SJSA1 (cell line): Measurements from ENCODE around the gene TMEM213. TPM values are rescaled to one million over a fixed set of nuclear protein-coding genes. Genes with fewer than 3 reads are reported as not detected.
A peak's percentile ranks its signal among the peaks of the same experiment; 100 is the strongest.

Experiments
- DNase-seq, 2 experiments: peaks; one replicate each; pipeline ENCODE4 v3.0.0-alpha.2; 2015 to 2020; ENCODE audit warnings: low spot score in 2 of 2, low read depth in 1 of 2
- H3K27ac ChIP-seq: fragments of 250-450 bp; sonication (Bioruptor Pico); 2 replicates; pipeline ENCODE4 v1.5.1; 2020; ENCODE audit warnings: mild to moderate bottlenecking, moderate library complexity
- H3K27me3 ChIP-seq: fragments of 250-450 bp; sonication (Bioruptor Pico); replicated peaks from 2 replicates; pipeline ENCODE4 v1.5.1; 2020; ENCODE audit warnings: mild to moderate bottlenecking, moderate library complexity
- H3K36me3 ChIP-seq: fragments of 250-450 bp; sonication (Bioruptor Pico); 2 replicates; pipeline ENCODE4 v1.5.1; 2020; ENCODE audit warnings: mild to moderate bottlenecking
- H3K4me1 ChIP-seq: fragments of 250-450 bp; sonication (Bioruptor Pico); replicated peaks from 2 replicates; pipeline ENCODE4 v1.6.1; 2021; ENCODE audit warnings: mild to moderate bottlenecking
- H3K4me3 ChIP-seq: fragments of 250-450 bp; sonication (Bioruptor Pico); 2 replicates; pipeline ENCODE4 v1.5.1; 2020; ENCODE audit warnings: mild to moderate bottlenecking
- H3K9me3 ChIP-seq: fragments of 250-450 bp; sonication (Bioruptor Pico); replicated peaks from 2 replicates; pipeline ENCODE4 v1.5.1; 2020; ENCODE audit warnings: mild to moderate bottlenecking
- total RNA-seq: library from RNA; depleted of rRNA; stranded (reverse); fragments of >200 nt; shearing (Covaris generic); gene quantifications from 2 replicates; pipeline ENCODE4 v1.2.3, GENCODE V29; 2014

The TMEM213 gene
- total RNA-seq, 1 experiment from 2014 or later: not detected

DNA sequence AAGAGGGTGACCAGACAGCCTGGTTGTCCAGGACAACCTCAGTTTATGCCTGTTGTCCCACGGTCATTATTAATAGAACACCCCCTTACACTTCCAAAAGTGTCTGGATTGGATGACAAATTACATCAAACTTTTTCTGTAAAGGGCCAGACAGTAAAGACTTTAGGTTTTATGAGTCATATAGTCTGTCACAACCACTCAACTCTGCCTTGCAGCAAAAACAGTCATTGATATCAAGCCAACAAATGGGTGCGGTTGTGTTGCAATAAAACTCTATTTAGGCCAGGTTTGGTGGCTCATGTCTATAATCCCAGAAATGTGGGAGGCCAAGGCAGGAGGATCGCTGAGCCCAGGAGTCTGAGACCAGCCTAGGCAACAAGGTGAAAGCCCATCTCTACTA lies 66.9 kb downstream of the TMEM213 start:
- H3K4me3 ChIP-seq: no peak overlapping the region
- H3K27me3 ChIP-seq: no peaks in the 10 kb centered on the region
- no peaks in the 10 kb centered on the region for H3K4me1 ChIP-seq
- H3K27ac ChIP-seq: no peak overlapping the region
- H3K9me3 ChIP-seq: no peaks in the 10 kb centered on the region
- no peaks in the 10 kb centered on the region for H3K36me3 ChIP-seq
- DNase-seq: no peak

DNA sequence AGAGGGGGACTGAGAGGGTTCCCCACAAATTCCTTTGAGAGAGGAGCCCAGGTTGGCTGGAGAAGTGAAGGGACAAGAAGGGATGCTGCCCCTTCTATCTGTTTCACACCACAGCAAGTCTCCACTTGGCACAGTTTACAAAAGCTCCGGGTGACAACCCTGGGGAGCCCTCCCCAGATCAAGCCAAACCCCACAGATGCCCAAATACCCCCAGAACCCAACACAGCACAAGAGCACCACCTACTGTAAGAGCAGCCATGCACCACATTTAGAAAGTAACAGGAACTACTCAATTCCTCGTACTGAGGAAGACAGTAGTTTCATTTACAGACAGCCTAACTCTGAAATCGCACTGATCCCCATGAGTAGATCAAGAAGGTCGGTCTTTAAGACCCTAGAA lies 68.0 kb downstream of the TMEM213 start:
- no peaks in the 10 kb centered on the region for H3K9me3 ChIP-seq
- no peaks in the 10 kb centered on the region for H3K36me3 ChIP-seq
- no peaks in the 10 kb centered on the region for H3K27me3 ChIP-seq
- no peaks in the 10 kb centered on the region for H3K4me1 ChIP-seq
- no peak overlapping the region for H3K27ac ChIP-seq
- no peak for DNase-seq
- H3K4me3 ChIP-seq: no peak overlapping the region

DNA sequence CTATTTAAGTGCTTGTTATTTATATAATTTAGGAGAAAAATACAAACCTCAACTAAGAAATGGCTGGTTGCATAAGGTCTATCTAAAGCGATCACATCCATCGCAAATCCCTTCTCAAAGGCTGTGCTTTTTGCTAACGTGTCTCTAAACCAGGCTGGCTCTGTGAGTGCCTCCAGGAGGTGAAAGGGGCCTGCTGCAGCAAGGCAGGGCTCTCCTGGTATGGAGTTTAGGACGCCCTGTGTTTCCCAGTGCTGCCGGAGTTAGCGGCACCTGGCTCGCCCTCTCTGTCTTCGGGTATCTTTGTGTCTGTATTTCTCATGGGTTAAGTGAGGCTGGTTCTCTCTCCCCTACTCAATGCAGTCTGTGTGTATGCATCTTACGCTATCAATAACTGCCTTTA lies 68.6 kb downstream of the TMEM213 start:
- Histone ChIP-seq H3K27me3 (no peaks in the 10 kb centered on the region), H3K4me1 (no peaks in the 10 kb centered on the region), H3K4me3 (no peak overlapping the region), H3K27ac (no peak overlapping the region), H3K36me3 (no peaks in the 10 kb centered on the region), H3K9me3 (no peaks in the 10 kb centered on the region)
- no peak for DNase-seq

DNA sequence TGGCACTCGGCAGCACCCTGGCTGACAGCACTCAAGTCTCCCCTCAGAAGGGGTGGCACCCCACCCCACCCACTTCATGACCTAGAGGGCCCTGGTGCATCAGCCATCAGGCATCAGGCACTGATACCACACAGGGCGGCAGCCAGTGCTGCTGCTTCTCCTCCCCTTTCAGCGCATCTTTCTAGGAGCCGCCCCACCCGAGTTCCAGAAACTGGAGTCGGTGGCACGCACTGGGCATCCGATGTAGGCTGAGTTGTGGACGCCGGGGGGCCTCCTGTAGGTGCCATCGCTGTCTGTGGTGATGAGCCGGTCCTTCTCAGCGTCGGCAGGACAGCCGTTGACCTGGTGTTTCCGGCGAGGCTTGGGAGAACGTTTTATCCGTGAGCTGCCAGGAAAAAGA lies 70.0 kb downstream of the TMEM213 start:
- no peak overlapping the region for H3K4me3 ChIP-seq
- H3K27ac ChIP-seq: no peak overlapping the region
- H3K36me3 ChIP-seq: no peaks in the 10 kb centered on the region

DNA sequence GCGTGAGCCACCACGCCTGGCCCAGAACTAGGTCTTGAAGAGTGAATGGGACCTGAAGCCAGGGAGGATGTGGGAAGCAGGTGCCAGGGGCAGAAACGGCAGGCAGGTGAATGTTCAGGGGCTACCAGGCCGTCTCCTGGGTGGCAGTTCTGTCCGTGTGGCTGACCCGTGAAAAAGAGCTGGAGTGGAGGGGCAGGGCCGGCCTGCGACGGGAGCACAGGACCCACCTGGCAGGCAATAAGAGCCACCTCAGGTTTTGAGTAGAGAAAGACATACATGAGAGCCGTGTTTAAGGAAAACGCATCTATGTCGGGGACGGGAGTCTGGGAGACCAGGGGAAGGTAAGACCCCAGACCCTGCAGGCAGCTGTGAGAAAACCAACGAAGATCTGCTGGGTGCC lies 70.9 kb downstream of the TMEM213 start:
- Histone ChIP-seq H3K36me3 (no peaks in the 10 kb centered on the region), H3K27ac (no peak overlapping the region), H3K4me3 (no peak overlapping the region), H3K27me3 (no peaks in the 10 kb centered on the region), H3K4me1 (peaks cover 8% of the 10 kb centered on the region; the same call in 1 of the 2 replicates), H3K9me3 (no peaks in the 10 kb centered on the region)
- DNase-seq: no peak

More for the DNA sequence above, 70.0 kb downstream of the TMEM213 start:
- no peaks in the 10 kb centered on the region for H3K9me3 ChIP-seq
- H3K27me3 ChIP-seq: no peaks in the 10 kb centered on the region
- no peak for DNase-seq
- H3K4me1 ChIP-seq: peaks cover 4% of the 10 kb centered on the region; the same call in 1 of the 2 replicates

DNA sequence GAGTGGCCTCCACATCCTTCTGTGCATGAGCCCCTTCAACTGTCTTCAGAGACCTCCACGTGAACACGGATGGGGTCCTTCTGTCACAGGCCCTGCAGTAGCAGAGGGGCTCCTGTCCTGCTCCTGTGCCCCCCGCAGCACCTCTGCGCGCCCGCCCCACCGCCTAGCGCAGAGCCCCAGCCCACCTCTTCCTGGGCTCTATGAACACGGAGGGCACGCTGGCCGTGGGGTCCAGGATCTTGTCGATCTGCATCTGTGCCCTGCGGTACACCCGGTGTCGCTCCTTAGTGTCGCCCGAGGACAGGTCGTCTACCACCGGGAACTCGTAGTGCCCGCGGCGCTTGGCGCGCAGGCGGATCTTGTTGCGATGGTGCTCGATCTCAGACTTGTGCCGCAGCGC lies 71.6 kb downstream of the TMEM213 start:
- Histone ChIP-seq H3K9me3 (no peaks in the 10 kb centered on the region), H3K4me3 (no peak overlapping the region), H3K27ac (no peak overlapping the region), H3K27me3 (no peaks in the 10 kb centered on the region), H3K36me3 (no peaks in the 10 kb centered on the region), H3K4me1 (peaks cover 8% of the 10 kb centered on the region; the same call in 1 of the 2 replicates)
- no peak for DNase-seq

DNA sequence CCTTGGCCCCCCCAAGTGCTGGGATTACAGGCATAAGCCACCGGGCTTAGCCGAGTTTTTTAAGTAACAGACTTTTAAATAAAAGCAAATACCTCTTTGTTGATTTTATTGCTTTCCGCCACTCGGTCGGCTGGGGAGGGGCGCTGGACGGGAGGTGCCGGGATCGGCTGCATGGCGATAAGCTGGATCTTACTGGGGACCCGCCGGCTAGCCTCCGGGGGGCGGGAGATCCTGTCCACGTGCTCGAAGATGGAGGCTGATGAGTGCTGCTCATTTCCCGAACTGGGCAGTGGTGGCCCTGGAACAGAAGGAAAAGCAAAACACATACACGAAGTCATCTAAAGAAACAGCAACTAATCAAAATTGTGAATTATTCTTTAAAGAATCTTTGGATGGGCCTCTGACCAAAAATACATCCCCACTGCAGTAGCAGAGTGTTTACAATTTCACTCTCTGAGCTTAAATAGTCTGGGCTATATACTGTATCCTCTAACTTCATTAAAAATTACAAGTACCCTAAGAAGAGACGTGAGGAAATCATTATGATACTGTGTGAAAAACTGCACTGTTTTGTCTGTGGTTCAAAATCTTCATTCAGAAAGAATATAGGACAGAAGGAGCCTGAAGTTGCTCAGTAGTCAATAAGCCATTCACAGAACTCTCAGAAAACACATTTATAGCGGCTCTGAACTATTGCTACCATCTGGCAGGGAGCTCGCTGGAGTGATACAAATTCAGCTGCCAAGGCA lies 73.4 kb downstream of the TMEM213 start:
- no peak overlapping the region for H3K27ac ChIP-seq
- H3K9me3 ChIP-seq: no peaks in the 10 kb centered on the region
- no peaks in the 10 kb centered on the region for H3K36me3 ChIP-seq
- no peaks in the 10 kb centered on the region for H3K27me3 ChIP-seq
- DNase-seq: no peak
- no peak overlapping the region for H3K4me3 ChIP-seq
- H3K4me1 ChIP-seq: peaks cover 18% of the 10 kb centered on the region

DNA sequence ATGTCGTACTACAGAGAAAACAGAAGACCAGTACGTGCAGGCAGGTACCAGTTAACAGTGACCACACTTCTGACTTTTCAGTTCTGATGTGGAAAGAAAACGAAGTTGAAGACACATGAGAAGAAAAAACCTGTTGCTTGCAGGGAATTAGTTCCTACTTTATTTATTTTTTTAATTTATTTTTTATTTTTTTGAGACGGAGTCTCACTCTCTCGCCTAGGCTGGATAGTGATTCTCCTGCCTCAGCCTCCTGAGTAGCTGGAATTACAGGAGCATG lies 74.0 kb downstream of the TMEM213 start:
- DNase-seq: no peak
- H3K27me3 ChIP-seq: no peaks in the 10 kb centered on the region

DNA sequence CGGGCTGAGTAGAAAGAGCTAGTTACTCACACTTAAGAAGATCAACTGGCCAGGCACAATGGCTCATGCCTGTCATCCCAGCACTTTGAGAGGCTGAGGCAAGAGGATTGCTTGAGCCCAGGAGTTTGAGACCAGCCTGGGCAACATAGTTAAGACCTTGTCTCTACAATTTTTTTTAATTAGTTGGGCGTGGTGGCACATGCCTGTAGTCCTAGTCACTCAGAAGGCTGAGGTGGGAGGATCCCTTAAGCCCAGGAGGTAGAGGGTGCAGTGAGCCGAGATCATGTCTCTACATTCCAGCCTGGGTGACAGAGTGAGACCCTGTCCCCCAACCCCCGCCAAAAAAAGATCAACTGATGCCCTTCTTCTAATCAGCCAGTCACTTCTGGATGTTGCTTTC lies 74.8 kb downstream of the TMEM213 start:
- no peak overlapping the region for H3K4me3 ChIP-seq
- DNase-seq: peak in 1 of 2 experiments; percentile 6
- H3K36me3 ChIP-seq: no peaks in the 10 kb centered on the region
- no peaks in the 10 kb centered on the region for H3K9me3 ChIP-seq
- H3K4me1 ChIP-seq: peaks cover 24% of the 10 kb centered on the region
- H3K27ac ChIP-seq: no peak overlapping the region
- H3K27me3 ChIP-seq: no peaks in the 10 kb centered on the region

More for the DNA sequence above, 74.0 kb downstream of the TMEM213 start:
- H3K36me3 ChIP-seq: no peaks in the 10 kb centered on the region
- no peak overlapping the region for H3K27ac ChIP-seq
- H3K4me1 ChIP-seq: peaks cover 23% of the 10 kb centered on the region
- H3K9me3 ChIP-seq: no peaks in the 10 kb centered on the region
- no peak overlapping the region for H3K4me3 ChIP-seq

DNA sequence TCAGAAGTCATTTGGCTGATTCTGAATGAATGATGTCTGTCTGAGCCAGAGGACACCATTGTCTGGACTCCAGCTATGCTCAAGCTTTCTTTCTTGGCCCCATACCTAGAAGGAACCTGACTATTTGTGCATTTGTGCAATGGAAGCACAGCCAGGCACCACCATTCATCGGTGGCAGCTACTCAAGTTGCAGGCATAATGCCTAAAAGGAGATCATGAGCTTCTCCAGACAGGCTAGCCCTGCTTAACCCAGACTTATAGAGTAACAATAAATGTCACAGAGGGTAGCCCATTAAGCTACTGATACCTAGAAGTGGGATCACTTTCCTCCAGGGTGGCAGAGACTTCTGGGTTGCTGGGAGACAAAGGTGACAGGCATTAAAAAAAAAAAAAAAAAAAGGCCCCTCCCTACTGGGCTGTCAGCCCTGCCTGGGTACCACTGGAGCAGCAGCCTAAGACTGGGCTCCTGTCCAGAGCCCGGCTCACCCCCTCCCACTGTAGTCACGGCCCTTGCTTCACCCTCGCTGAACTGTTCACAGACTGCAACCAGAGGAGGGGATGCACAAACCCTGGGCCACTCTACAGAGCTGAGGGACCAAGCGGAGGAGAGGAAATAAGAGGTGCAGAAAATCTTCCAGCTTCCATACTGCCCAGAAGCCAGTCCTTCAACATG lies 75.6 kb downstream of the TMEM213 start:
- Histone ChIP-seq H3K27ac (no peak overlapping the region), H3K27me3 (no peaks in the 10 kb centered on the region), H3K4me3 (no peak overlapping the region), H3K9me3 (no peaks in the 10 kb centered on the region), H3K36me3 (no peaks in the 10 kb centered on the region), H3K4me1 (peaks cover 24% of the 10 kb centered on the region)
- DNase-seq: no peak

DNA sequence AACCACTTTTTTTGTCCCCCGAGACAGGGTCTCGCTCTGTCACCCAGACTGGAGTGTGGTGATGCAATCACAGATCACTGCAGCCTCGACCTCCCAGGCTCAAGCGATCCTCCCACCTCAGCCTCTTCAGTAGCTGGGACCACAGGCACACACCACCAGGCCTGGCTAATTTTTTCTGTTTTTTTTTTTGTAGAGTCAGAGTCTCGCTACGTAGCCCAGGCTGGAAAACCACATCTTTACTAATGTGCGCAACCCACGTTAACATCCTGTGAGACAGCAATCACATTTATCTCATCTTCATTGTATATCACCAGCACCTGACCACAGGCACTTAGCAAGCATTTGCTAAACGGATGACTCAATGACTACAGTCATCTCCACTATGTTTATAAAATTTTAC lies 78.0 kb downstream of the TMEM213 start:
- H3K9me3 ChIP-seq: no peaks in the 10 kb centered on the region
- peak overlapping the region; percentile 26; the same call in 1 of the 2 replicates for H3K27ac ChIP-seq
- no peak overlapping the region for H3K4me3 ChIP-seq
- H3K4me1 ChIP-seq: peaks cover 24% of the 10 kb centered on the region
- peak; percentile 67 to 72 for DNase-seq
- no peaks in the 10 kb centered on the region for H3K36me3 ChIP-seq
- H3K27me3 ChIP-seq: no peaks in the 10 kb centered on the region

DNA sequence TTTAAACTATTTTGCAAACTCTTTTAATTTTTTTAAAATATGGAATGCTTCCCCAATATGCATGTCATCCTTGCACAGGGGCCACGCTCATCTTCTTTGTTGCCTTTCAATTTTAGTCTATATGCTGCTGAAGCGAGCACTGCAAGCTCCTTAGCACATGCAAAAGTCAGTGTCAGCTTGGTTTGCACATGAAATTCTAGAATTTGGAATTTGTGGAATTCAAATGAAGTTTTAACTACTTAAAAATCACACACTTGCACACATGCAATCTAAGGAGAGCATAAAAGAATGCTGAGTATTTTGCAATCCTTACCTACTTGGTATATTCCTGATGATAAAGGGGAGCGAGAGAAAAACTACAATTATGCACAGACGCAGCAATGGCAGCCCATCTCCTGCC lies 78.5 kb downstream of the TMEM213 start:
- no peaks in the 10 kb centered on the region for H3K36me3 ChIP-seq
- peak in 1 of 2 experiments; percentile 5 for DNase-seq
- no peak overlapping the region; the same call in 1 of the 2 replicates for H3K27ac ChIP-seq
- no peaks in the 10 kb centered on the region for H3K9me3 ChIP-seq
- H3K4me3 ChIP-seq: no peak overlapping the region
- peaks cover 24% of the 10 kb centered on the region for H3K4me1 ChIP-seq
- no peaks in the 10 kb centered on the region for H3K27me3 ChIP-seq

DNA sequence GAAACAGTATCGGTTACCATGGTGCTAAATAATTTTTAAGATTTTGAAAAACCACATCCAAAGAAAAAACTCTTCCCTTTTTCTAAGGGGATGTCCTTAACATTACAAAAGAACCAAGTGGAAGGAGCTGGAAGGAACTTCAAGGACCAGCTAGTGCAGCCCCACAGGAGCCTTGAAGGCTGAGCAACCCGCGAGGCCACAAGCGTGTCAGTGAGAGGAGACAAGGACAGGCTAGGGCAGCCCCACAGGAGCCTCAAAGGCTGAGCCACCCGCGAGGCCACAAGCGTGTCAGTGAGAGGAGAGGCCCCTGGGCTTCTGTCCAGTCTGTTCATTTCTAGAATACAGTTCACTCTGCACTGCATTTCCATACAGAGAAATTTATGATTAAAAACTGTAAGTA lies 80.3 kb downstream of the TMEM213 start:
- H3K36me3 ChIP-seq: no peaks in the 10 kb centered on the region
- no peak for DNase-seq
- H3K27ac ChIP-seq: no peak overlapping the region
- H3K4me3 ChIP-seq: no peak overlapping the region
- H3K4me1 ChIP-seq: peaks cover 17% of the 10 kb centered on the region
- H3K27me3 ChIP-seq: no peaks in the 10 kb centered on the region
- no peaks in the 10 kb centered on the region for H3K9me3 ChIP-seq

DNA sequence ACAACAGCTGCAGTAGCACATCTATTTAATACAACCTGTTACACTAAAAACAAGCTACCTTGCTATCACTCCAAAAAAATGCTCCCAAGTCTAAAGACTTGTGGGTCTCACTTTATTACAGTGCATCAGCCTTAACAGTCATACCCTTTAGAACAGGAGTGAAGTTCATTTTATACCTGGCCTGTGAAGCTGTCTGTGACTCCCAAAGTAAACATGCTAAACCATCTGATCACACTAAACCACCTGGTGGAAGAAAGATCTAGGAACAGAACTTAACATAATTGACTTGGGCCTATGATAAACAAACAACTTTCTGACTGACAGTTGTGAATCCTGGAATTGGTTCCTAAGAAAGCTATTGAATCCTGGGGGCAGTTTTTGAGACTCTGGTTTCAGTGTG lies 81.1 kb downstream of the TMEM213 start:
- Histone ChIP-seq H3K27ac (no peak overlapping the region), H3K36me3 (no peaks in the 10 kb centered on the region)
- no peak for DNase-seq

More for the DNA sequence above, 81.1 kb downstream of the TMEM213 start:
- H3K27me3 ChIP-seq: no peaks in the 10 kb centered on the region
- H3K4me1 ChIP-seq: peaks cover 16% of the 10 kb centered on the region
- H3K4me3 ChIP-seq: no peak overlapping the region
- no peaks in the 10 kb centered on the region for H3K9me3 ChIP-seq
